NCI-H82 treated with DMSO at 0.1 percent for 48 hours (cell line): ENCODE data around the gene ISM2.
A peak's percentile ranks its signal among the peaks of the same experiment; 100 is the strongest.
"Not testable (repeated sequence)": the region's sequence is repeated elsewhere in the genome, so short reads cannot be mapped to it uniquely, and the experiment has no call there.

Experiments used
- DNase-seq: peaks from one replicate; lab custom pipeline; 2025; ENCODE audit not compliant: unreplicated experiment; lab: John Stamatoyannopoulos, UW

ISM2 gene

GRCh38 chr14:77498120-77498979, at the start of gene ISM2:
Gene ISM2 (minus strand): TSS chr14:77498816. CDS start chr14:77498793, 23 bp downstream.
- no peak for DNase-seq

- no peak for DNase-seq
These were observed 49.0 kb upstream of the ISM2 start for GRCh38 chr14:77547512-77548180.

GRCh38 chr14:77545171-77545570, 46.6 kb upstream of the ISM2 start:
- DNase-seq, result not testable (repeated sequence)

- DNase-seq, result peak; percentile 58
These were observed 46.0 kb upstream of the ISM2 start for GRCh38 chr14:77544571-77544970.

- no peak for DNase-seq
These were observed 45.2 kb upstream of the ISM2 start for GRCh38 chr14:77543637-77544334.

GRCh38 chr14:77543240-77543551, 44.6 kb upstream of the ISM2 start:
- DNase-seq, result no peak

- DNase-seq, result peak; percentile 24
These were observed 44.0 kb upstream of the ISM2 start for GRCh38 chr14:77542421-77543239.

- no peak for DNase-seq
These were observed 43.3 kb upstream of the ISM2 start for GRCh38 chr14:77541905-77542304.

GRCh38 chr14:77536951-77537350, 38.3 kb upstream of the ISM2 start:
- not testable (repeated sequence) for DNase-seq

- no peak for DNase-seq
These were observed 32.5 kb upstream of the ISM2 start for GRCh38 chr14:77531071-77531470.

- no peak for DNase-seq
These were observed 31.3 kb upstream of the ISM2 start for GRCh38 chr14:77529963-77530362.

GRCh38 chr14:77529213-77529612, 30.6 kb upstream of the ISM2 start:
- no peak for DNase-seq

GRCh38 chr14:77528701-77529100, 30.1 kb upstream of the ISM2 start:
- not testable (repeated sequence) for DNase-seq

- DNase-seq, result no peak
These were observed 27.6 kb upstream of the ISM2 start for GRCh38 chr14:77526266-77526665.

- no peak for DNase-seq
These were observed 25.9 kb upstream of the ISM2 start for GRCh38 chr14:77524536-77524935.

- no peak for DNase-seq
These were observed 24.5 kb upstream of the ISM2 start for GRCh38 chr14:77523109-77523508.

- DNase-seq, result no peak
These were observed 21.9 kb upstream of the ISM2 start for GRCh38 chr14:77520555-77520954.

- no peak for DNase-seq
These were observed 17.5 kb upstream of the ISM2 start for GRCh38 chr14:77516126-77516525.

GRCh38 chr14:77511486-77512162, 13.0 kb upstream of the ISM2 start:
- no peak for DNase-seq

GRCh38 chr14:77509366-77509765, 10.8 kb upstream of the ISM2 start:
- DNase-seq, result no peak
